ENCODE results near the gene SLC25A22.

GRCh38 chr11:834371-835316 lies 36.6 kb upstream of the SLC25A22 start:
- TF ChIP-seq, protein P1, sequence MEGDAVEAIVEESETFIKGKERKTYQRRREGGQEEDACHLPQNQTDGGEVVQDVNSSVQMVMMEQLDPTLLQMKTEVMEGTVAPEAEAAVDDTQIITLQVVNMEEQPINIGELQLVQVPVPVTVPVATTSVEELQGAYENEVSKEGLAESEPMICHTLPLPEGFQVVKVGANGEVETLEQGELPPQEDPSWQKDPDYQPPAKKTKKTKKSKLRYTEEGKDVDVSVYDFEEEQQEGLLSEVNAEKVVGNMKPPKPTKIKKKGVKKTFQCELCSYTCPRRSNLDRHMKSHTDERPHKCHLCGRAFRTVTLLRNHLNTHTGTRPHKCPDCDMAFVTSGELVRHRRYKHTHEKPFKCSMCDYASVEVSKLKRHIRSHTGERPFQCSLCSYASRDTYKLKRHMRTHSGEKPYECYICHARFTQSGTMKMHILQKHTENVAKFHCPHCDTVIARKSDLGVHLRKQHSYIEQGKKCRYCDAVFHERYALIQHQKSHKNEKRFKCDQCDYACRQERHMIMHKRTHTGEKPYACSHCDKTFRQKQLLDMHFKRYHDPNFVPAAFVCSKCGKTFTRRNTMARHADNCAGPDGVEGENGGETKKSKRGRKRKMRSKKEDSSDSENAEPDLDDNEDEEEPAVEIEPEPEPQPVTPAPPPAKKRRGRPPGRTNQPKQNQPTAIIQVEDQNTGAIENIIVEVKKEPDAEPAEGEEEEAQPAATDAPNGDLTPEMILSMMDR (conservative IDR thresholded peaks at IDR 0.05): no peak
- TF ChIP-seq EZH2 (IDR thresholded peaks at IDR 0.05; ENCODE audit: low read depth): no peak
